GM12801 (cell line): ENCODE results near the gene ATG9A.

Experiments
- TF ChIP-seq, protein P1 (sequence below): IDR thresholded peaks from one replicate; pipeline ENCODE4 v1.5.1; 2011; ENCODE audit warnings: control low read depth; ENCODE audit not compliant: insufficient read length; ENCODE audit errors: extremely low read depth

ATG9A gene

DNA sequence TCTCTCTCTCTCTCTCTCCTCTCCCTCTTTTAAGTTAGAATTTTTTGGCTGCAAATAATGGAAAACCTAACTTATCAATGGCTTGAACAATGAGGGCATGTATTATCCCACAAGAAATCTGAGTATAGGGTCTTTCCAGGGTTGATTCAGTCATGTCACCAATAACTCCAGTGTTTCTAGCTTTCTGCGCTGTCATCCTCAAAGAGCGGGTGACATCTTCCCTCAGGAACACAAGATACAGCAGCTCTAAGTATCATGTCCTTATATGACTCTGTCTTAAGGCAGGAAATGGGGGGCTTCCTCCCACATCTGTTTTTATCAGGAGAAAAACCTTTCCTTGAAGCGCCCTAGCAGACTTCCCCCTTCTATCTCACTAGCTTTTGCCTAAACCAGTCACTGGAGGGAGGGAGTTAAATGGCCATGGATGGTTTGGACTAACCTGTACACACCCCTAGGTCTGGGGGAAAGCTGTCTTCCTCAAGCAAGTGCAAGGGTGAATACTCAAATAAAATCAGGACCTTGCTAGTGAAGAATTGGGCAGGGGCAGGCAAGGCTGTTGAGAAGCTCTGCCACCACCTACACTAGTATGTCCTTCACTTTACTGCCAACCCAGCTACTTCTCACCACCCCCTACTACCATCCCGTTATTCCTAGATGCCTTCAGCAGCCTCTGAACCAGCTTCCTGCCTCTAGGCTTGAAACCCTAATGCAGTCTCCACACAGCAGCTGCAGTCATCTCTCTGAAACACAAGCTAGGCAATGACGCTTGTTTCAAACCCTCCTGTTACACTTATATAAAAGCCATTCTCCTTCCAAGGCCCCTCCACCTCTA is 31.8 kb upstream of the ATG9A start:
- TF ChIP-seq, protein P1, sequence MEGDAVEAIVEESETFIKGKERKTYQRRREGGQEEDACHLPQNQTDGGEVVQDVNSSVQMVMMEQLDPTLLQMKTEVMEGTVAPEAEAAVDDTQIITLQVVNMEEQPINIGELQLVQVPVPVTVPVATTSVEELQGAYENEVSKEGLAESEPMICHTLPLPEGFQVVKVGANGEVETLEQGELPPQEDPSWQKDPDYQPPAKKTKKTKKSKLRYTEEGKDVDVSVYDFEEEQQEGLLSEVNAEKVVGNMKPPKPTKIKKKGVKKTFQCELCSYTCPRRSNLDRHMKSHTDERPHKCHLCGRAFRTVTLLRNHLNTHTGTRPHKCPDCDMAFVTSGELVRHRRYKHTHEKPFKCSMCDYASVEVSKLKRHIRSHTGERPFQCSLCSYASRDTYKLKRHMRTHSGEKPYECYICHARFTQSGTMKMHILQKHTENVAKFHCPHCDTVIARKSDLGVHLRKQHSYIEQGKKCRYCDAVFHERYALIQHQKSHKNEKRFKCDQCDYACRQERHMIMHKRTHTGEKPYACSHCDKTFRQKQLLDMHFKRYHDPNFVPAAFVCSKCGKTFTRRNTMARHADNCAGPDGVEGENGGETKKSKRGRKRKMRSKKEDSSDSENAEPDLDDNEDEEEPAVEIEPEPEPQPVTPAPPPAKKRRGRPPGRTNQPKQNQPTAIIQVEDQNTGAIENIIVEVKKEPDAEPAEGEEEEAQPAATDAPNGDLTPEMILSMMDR, result no peak

GRCh38 chr2:219254590-219255201 is 25.3 kb upstream of the ATG9A start:
- TF ChIP-seq, protein P1, result no peak

DNA sequence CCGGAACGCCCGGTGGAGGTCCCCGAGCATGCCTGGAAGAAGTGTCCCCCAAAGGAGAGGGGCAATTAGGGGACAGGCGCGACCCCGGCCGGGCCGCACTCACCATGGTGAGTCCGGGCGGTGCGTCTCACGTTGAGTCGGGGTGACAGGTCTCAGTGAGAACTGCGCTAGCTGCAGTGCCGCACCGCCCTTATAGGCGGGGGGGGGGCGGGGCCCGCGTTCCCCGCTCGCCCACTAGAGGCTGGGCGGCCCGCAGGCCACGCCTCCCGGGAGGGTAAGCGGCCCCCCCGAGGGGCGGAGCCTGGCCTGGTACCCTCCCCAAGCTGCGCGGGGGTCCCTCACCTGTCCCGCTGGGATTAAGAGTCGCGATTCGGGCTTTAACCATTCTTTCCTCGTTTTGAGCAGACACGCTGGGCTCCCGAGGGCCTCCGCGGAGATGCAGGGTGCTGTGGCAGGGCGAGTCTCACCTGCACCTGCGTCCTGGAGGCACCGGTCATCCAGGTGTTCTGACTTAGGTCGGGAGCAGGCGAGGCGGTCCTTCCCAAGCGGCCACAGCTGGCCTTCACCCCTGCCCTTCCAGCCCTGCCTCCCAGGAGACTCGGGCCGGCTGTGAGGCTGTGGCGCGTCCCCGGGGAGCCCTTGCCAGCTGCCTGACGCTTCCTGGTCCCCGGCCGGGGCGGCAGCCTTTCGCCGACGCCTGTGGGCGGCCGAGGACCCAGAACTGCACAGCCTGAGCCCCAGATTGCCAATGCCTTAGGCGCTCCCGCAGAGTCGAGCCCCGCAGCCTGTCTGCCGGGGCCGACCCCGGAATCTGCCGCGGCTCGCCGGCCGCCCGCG is 24.5 kb upstream of the ATG9A start, which contains the start of gene TUBA4A:
TSS of gene TUBA4A (minus strand) at position 166 of the 837 bp plus-strand sequence. CDS start at position 106, 60 bp downstream.
- TF ChIP-seq, protein P1, result no peak

GRCh38 chr2:219252900-219253752 is 23.7 kb upstream of the ATG9A start, which contains the start of gene TUBA4B:
TUBA4B (plus strand) TSS chr2:219253243; CDS start chr2:219253408, 165 bp downstream.
- TF ChIP-seq, protein P1, result no peak

GRCh38 chr2:219252570-219252899 is 23.1 kb upstream of the ATG9A start:
- TF ChIP-seq, protein P1, result no peak

DNA sequence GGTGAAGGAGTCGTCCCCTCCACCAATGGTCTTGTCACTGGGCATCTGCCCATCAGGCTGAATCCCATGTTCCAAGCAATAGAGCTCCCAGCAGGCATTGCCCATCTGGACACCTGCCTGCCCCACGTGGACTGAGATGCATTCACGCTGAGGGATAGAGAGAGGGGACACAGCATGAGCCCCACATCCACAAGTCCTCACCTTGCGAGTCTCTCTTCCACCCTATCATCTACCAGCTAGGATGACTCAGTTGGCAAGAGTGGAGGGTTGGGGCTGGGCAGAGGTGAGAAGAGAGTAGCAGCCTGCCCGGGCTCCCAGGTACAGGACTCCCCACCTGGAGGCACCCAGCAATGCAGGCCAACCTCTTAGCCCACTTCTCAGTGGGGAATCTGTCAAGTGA is 22.6 kb upstream of the ATG9A start:
- TF ChIP-seq, protein P1, result no peak
